ENCODE data around the gene SATB2.

DNA sequence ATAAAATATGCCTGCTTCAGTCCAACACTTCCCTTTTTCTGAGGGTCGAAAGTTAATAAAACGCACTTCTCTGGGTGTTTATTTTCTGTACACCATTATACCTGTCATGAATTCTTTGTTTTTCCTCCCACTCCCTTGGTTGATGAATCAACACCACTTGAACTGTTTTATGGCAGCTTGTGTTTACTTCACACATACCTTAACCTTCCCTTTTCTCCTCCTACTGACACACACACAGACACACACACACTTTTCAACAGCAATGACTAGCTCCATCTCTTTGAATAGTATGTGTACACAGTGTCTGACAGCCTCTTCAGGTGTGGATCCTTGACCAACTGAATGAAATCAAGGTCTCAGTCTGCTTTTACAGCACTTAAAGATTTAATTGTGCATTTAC lies 91.3 kb downstream of the SATB2 start:
- TF ChIP-seq, protein P1, sequence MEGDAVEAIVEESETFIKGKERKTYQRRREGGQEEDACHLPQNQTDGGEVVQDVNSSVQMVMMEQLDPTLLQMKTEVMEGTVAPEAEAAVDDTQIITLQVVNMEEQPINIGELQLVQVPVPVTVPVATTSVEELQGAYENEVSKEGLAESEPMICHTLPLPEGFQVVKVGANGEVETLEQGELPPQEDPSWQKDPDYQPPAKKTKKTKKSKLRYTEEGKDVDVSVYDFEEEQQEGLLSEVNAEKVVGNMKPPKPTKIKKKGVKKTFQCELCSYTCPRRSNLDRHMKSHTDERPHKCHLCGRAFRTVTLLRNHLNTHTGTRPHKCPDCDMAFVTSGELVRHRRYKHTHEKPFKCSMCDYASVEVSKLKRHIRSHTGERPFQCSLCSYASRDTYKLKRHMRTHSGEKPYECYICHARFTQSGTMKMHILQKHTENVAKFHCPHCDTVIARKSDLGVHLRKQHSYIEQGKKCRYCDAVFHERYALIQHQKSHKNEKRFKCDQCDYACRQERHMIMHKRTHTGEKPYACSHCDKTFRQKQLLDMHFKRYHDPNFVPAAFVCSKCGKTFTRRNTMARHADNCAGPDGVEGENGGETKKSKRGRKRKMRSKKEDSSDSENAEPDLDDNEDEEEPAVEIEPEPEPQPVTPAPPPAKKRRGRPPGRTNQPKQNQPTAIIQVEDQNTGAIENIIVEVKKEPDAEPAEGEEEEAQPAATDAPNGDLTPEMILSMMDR (conservative IDR thresholded peaks at IDR 0.05) = no peak
- TF ChIP-seq ZFX (IDR thresholded peaks at IDR 0.05) = no peak

Measured in C4-2B (cell line).